Measurements from ENCODE around the gene PROZ. TPM values are rescaled to one million over a fixed set of nuclear protein-coding genes. Genes with fewer than 3 reads are reported as not detected.

The PROZ gene
- total and polyA plus RNA-seq, 2 of the 13 experiments (the other 11 are each of a cell fraction or from before 2014, with no cell fraction given), result 5.6 to 22.5 TPM

GRCh38 chr13:113138792-113139551, 19.5 kb upstream of the PROZ start (continued):
- TF ChIP-seq NR1H2 (CRISPR knock-in tag; IDR thresholded peaks at IDR 0.05; ENCODE audit: borderline replicate concordance, low read depth), result no peak
- TF ChIP-seq SP2 (CRISPR knock-in tag; IDR thresholded peaks at IDR 0.05), result no peak
- TF ChIP-seq EZH2 (conservative IDR thresholded peaks at IDR 0.05; ENCODE audit: low read depth, low read length), result no peak
- no peak for TF ChIP-seq CC2D1A (CRISPR knock-in tag; IDR thresholded peaks at IDR 0.05)
- peak; percentile 55; the same call in 1 of the 2 replicates for TF ChIP-seq HHEX (CRISPR knock-in tag; IDR thresholded peaks at IDR 0.05)
- TF ChIP-seq CREB1 (IDR thresholded peaks at IDR 0.05), result peak; percentile 43; the same call in 1 of the 2 replicates
- peak; percentile 88 for TF ChIP-seq CREB1 (CRISPR knock-in tag; IDR thresholded peaks at IDR 0.05)
- TF ChIP-seq HDAC6 (IDR thresholded peaks at IDR 0.05; ENCODE audit: low read depth, low read length), result no peak
- TF ChIP-seq BCLAF1 (IDR thresholded peaks at IDR 0.05), result no peak
- TF ChIP-seq ZBED4 (CRISPR knock-in tag; IDR thresholded peaks at IDR 0.05; ENCODE audit: borderline replicate concordance), result peak; percentile 76; the same call in 1 of the 2 replicates
- no peak for TF ChIP-seq U2AF1 (optimal IDR thresholded peaks at IDR 0.05; ENCODE audit: low read depth, low read length)
- peak; percentile 99 for TF ChIP-seq FOXO1 (CRISPR knock-in tag; IDR thresholded peaks at IDR 0.05)
- TF ChIP-seq LCORL (IDR thresholded peaks at IDR 0.05), result no peak
- peak; percentile 91 for TF ChIP-seq LCORL (CRISPR knock-in tag; IDR thresholded peaks at IDR 0.05)
- TF ChIP-seq BRD4 (CRISPR knock-in tag; IDR thresholded peaks at IDR 0.05), result peak; percentile 93; the same call in 1 of the 2 replicates
- no peak for TF ChIP-seq DDIT3 (CRISPR knock-in tag; IDR thresholded peaks at IDR 0.05)
- TF ChIP-seq ZFY (CRISPR knock-in tag; IDR thresholded peaks at IDR 0.05), result peak; percentile 50; the same call in 1 of the 2 replicates
- peak; percentile 51; the same call in 1 of the 2 replicates for TF ChIP-seq CSRNP1 (CRISPR knock-in tag; IDR thresholded peaks at IDR 0.05)
- no peak for TF ChIP-seq MZF1 (CRISPR knock-in tag; IDR thresholded peaks at IDR 0.05; ENCODE audit: borderline replicate concordance)
- TF ChIP-seq ZMYM2 (CRISPR knock-in tag; IDR thresholded peaks at IDR 0.05), result peak; percentile 79; the same call in 1 of the 2 replicates
- TF ChIP-seq DPF2 (CRISPR knock-in tag; IDR thresholded peaks at IDR 0.05; ENCODE audit: borderline replicate concordance, low read depth), result peak; percentile 92; the same call in 1 of the 2 replicates
- TF ChIP-seq SRSF1 (optimal IDR thresholded peaks at IDR 0.05; ENCODE audit: low read depth, low read length), result no peak
- no peak; the same call in 1 of the 2 replicates for TF ChIP-seq ZSCAN25 (CRISPR knock-in tag; IDR thresholded peaks at IDR 0.05)

Data from HepG2 (cell line).